PC-3 (cell line): Measurements from ENCODE around the gene NTN4. TPM values are rescaled to one million over a fixed set of nuclear protein-coding genes. Genes with fewer than 3 reads are reported as not detected.

ENCODE experiments used
- ATAC-seq: fragments of 200-7000 bp; cut with Tn5 transposase; 2 replicates; pipeline ENCODE4 v1.9.1; 2020; ENCODE audit warnings: mild to moderate bottlenecking, moderate library complexity
- BruUV-seq: library from RNA; stranded (reverse); fragments of 400-500 nt; replicated peaks from 2 replicates; lab custom pipeline; 2021; lab: Mats Ljungman, UMichigan
- CTCF ChIA-PET: fragments of 300-600 bp; sonication (Branson Sonifier 250); formaldehyde crosslinking; loops from one replicate; lab custom pipeline; 2022; ENCODE audit warnings: antibody characterized with exemption; lab: Charles Lee
- POLR2A ChIA-PET: fragments of 300-600 bp; sonication (Branson Sonifier 250); formaldehyde crosslinking; loops from one replicate; lab custom pipeline; 2022; ENCODE audit warnings: antibody characterized with exemption; ENCODE audit not compliant: unreplicated experiment; lab: Charles Lee
- DNase-seq: peaks from one replicate; pipeline ENCODE4 v3.0.0-alpha.2; 2015
- H2AFZ ChIP-seq: fragments of 300-600 bp; sonication (generic); 2 replicates; pipeline ENCODE4 v1.6.0; 2016; ENCODE audit warnings: antibody characterized with exemption, low read length
- H3F3A ChIP-seq: fragments of 300-600 bp; sonication (generic); one replicate; pipeline ENCODE4 v1.6.0; 2017; ENCODE audit warnings: antibody characterized with exemption, low read length, control low read depth, mild to moderate bottlenecking; ENCODE audit not compliant: unreplicated experiment
- H3K27ac ChIP-seq: fragments of 300-600 bp; sonication (generic); 2 replicates; pipeline ENCODE4 v1.5.1; 2016; ENCODE audit warnings: mild to moderate bottlenecking, low read length
- H3K27me3 ChIP-seq: fragments of 300-600 bp; sonication (generic); 2 replicates; pipeline ENCODE4 v1.6.1; 2016; ENCODE audit warnings: low read length, mixed read lengths
- H3K36me3 ChIP-seq: fragments of 300-600 bp; sonication (generic); 2 replicates; pipeline ENCODE4 v1.6.1; 2016; ENCODE audit warnings: low read depth, mixed run types, low read length, mixed read lengths
- H3K4me1 ChIP-seq: fragments of 300-600 bp; sonication (generic); 2 replicates; pipeline ENCODE4 v1.5.1; 2016; ENCODE audit warnings: low read length; ENCODE audit not compliant: insufficient read depth
- H3K4me2 ChIP-seq: fragments of 300-600 bp; sonication (generic); 2 replicates; pipeline ENCODE4 v1.6.0; 2016; ENCODE audit warnings: low read length
- H3K4me3 ChIP-seq: fragments of 300-600 bp; sonication (generic); 2 replicates; pipeline ENCODE4 v1.5.1; 2016; ENCODE audit warnings: mild to moderate bottlenecking, low read length, mixed read lengths
- H3K79me2 ChIP-seq: fragments of 300-600 bp; sonication (generic); 2 replicates; pipeline ENCODE4 v1.6.1; 2017; ENCODE audit warnings: low read length, mixed read lengths
- H3K9ac ChIP-seq: fragments of 300-600 bp; sonication (generic); 2 replicates; pipeline ENCODE4 v1.6.0; 2016; ENCODE audit warnings: mild to moderate bottlenecking, low read length
- H3K9me2 ChIP-seq: fragments of 300-600 bp; sonication (generic); replicated peaks from 2 replicates; pipeline ENCODE4 v1.6.1; 2016; ENCODE audit warnings: mixed run types, low read length, mixed read lengths
- H3K9me3 ChIP-seq: fragments of 300-600 bp; sonication (generic); 2 replicates; pipeline ENCODE4 v1.6.1; 2016; ENCODE audit warnings: low read length, mixed read lengths
- H4K20me1 ChIP-seq: fragments of 300-600 bp; sonication (generic); 2 replicates; pipeline ENCODE4 v1.6.1; 2016; ENCODE audit warnings: low read length, mixed read lengths
- EZH2 ChIP-seq: fragments of 300-600 bp; sonication (generic); IDR thresholded peaks from one replicate; pipeline ENCODE4 v1.6.1; 2017; ENCODE audit warnings: antibody characterized with exemption, mild to moderate bottlenecking, low read length; ENCODE audit not compliant: unreplicated experiment
- EZH2phosphoT487 ChIP-seq: fragments of 300-600 bp; sonication (generic); IDR thresholded peaks from 2 replicates; pipeline ENCODE4 v1.6.1; 2018; ENCODE audit warnings: mild to moderate bottlenecking, antibody characterized with exemption, low read length, borderline replicate concordance
- intact Hi-C: fragments of 100-400 bp; cut with micrococcal nuclease; formaldehyde crosslinking; loops from 2 replicates; pipeline ENCODE4 v1.9.0; 2023
- total RNA-seq: library from RNA; depleted of rRNA; stranded (reverse); fragments of >200 nt; gene quantifications from 2 replicates; pipeline ENCODE4 v1.2.3, GENCODE V29; 2014
- TF ChIP-seq, protein P1 (sequence below): fragments of 300-600 bp; sonication (generic); conservative IDR thresholded peaks from 2 replicates; pipeline ENCODE4 v1.5.1; 2017; ENCODE audit warnings: antibody characterized with exemption, low read depth, mild to moderate bottlenecking, low read length

The NTN4 gene
- total RNA-seq, 1 experiment from 2014 or later = 39.6 TPM

DNA sequence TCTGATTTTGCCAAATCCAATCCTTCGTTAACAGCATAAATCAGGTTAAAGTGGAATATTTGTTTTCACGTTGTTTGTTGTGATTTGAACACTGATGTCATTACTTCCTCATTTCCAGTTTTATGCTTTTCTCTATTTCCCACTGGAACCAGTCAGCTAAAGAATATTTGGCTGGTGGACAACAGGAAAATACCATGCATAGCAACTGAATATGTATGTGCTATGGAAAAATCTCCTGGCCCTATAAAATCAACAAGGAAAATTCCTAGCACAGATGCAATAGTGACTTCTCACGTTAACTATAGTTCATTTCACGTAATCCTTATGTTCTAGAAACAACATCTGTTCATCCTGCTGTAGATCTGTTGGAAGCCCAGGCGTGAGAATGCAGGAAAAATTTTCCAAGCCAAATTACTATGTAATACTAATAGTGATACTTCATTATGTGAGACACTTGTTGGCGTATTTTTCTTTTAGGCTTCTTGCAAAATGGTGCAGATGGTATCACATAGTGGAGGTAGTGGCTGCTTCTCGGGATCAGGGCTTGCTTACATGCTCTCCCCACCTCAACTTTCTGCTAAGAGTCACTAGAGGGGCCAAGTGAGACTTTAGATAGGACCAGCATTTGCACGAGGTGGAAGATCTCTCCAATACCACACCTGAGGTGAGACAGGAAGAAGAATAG is 153.0 kb downstream of the NTN4 start:
- no peaks in the 10 kb centered on the region for H3K79me2 ChIP-seq
- no peaks in the 10 kb centered on the region for H3K36me3 ChIP-seq
- TSS peak; percentile 73 for BruUV-seq
- CTCF ChIA-PET = no interaction called here
- peaks cover 40% of the 10 kb centered on the region for H3K4me1 ChIP-seq
- intact Hi-C loops = no loop called here
- no peaks in the 10 kb centered on the region for H3K27me3 ChIP-seq
- no peaks in the 10 kb centered on the region for H3K9me3 ChIP-seq
- POLR2A ChIA-PET = interaction anchor here (0.6 kb wide), 1 partner anchor 164 kb away, joined by 3 read pairs; the partner anchor contains the start of gene METAP2
- H3F3A ChIP-seq = no peaks in the 10 kb centered on the region
- H3K27ac ChIP-seq = peak overlapping the region; percentile 88
- ATAC-seq (peak; percentile 30), DNase-seq (peak; percentile 87)
- H3K9me2 ChIP-seq = no peaks in the 10 kb centered on the region
- TF ChIP-seq EZH2 (no peak), EZH2phosphoT487 (no peak)
- TF ChIP-seq, protein P1, sequence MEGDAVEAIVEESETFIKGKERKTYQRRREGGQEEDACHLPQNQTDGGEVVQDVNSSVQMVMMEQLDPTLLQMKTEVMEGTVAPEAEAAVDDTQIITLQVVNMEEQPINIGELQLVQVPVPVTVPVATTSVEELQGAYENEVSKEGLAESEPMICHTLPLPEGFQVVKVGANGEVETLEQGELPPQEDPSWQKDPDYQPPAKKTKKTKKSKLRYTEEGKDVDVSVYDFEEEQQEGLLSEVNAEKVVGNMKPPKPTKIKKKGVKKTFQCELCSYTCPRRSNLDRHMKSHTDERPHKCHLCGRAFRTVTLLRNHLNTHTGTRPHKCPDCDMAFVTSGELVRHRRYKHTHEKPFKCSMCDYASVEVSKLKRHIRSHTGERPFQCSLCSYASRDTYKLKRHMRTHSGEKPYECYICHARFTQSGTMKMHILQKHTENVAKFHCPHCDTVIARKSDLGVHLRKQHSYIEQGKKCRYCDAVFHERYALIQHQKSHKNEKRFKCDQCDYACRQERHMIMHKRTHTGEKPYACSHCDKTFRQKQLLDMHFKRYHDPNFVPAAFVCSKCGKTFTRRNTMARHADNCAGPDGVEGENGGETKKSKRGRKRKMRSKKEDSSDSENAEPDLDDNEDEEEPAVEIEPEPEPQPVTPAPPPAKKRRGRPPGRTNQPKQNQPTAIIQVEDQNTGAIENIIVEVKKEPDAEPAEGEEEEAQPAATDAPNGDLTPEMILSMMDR = no peak
- no peaks in the 10 kb centered on the region for H4K20me1 ChIP-seq
- H2AFZ ChIP-seq = no peak overlapping the region
- peak overlapping the region; percentile 66 for H3K9ac ChIP-seq
- no peak overlapping the region for H3K4me3 ChIP-seq
- peak overlapping the region; percentile 7; the same call in 1 of the 2 replicates for H3K4me2 ChIP-seq

DNA sequence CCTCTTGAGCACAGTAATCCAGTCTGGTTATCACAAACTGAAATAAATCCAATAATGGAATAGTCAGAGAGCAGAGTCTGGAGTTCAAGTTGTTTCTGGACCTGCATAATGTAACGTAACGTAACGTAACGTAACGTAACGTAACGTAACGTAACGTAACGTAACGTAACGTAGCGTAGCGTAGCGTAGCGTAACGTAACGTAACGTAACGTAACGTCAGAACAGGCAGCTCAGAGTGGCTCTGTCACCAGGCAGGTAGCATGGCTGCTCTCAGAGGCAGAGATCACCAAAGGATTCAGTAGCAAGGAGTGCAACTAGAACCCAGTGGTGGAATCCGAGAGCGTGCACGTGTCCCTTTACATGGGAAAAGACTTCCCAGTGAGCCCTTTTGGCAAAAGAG is 153.6 kb downstream of the NTN4 start:
- Histone ChIP-seq H3F3A (no peaks in the 10 kb centered on the region), H3K79me2 (no peaks in the 10 kb centered on the region), H3K9ac (peak overlapping the region; percentile 21; the same call in 1 of the 2 replicates), H3K4me3 (no peak overlapping the region), H3K4me2 (0 out of 2 replicates have a peak overlapping the region, but pooled peaks have one; percentile 7), H3K4me1 (peaks cover 41% of the 10 kb centered on the region), H4K20me1 (no peaks in the 10 kb centered on the region), H3K9me3 (no peaks in the 10 kb centered on the region), H3K36me3 (no peaks in the 10 kb centered on the region), H3K27ac (peak overlapping the region; percentile 88), H2AFZ (no peak overlapping the region), H3K9me2 (no peaks in the 10 kb centered on the region), H3K27me3 (no peaks in the 10 kb centered on the region)
- intact Hi-C loops = no loop called here
- no TSS peak for BruUV-seq
- no peak for ATAC-seq
- CTCF ChIA-PET = no interaction called here
- TF ChIP-seq EZH2 (no peak), EZH2phosphoT487 (no peak)
- TF ChIP-seq, protein P1 = no peak
- no peak for DNase-seq
- POLR2A ChIA-PET = no interaction called here
